Memory B cell (primary cell): ENCODE data around the gene ACTL9.
"Not testable (repeated sequence)": the region's sequence is repeated elsewhere in the genome, so short reads cannot be mapped to it uniquely, and the experiment has no call there.

Experiments
- ATAC-seq: fragments of 150-1000 bp; cut with Tn5 transposase; 2 replicates; pipeline ENCODE4 v1.10.0; 2021; ENCODE audit warnings: low read depth, mild to moderate bottlenecking, moderate library complexity
- DNase-seq, 2 donors: peaks; one replicate each; pipeline ENCODE4 v3.0.0; 2022; ENCODE audit warnings: low spot score in 2 of 2
- H3K27ac Mint-ChIP-seq: one replicate; pipeline ENCODE4 v1.8.0; 2022; ENCODE audit warnings: mild to moderate bottlenecking, moderate library complexity, mixed read lengths
- H3K27me3 Mint-ChIP-seq: one replicate; pipeline ENCODE4 v1.8.0; 2022; ENCODE audit warnings: mixed read lengths
- H3K36me3 Mint-ChIP-seq: one replicate; pipeline ENCODE4 v1.8.0; 2022; ENCODE audit warnings: mild to moderate bottlenecking, mixed read lengths
- H3K4me1 Mint-ChIP-seq: one replicate; pipeline ENCODE4 v1.8.0; 2022; ENCODE audit warnings: mixed read lengths
- H3K4me3 Mint-ChIP-seq: one replicate; pipeline ENCODE4 v1.8.0; 2022; ENCODE audit warnings: mild to moderate bottlenecking, moderate library complexity, mixed read lengths
- H3K9me3 Mint-ChIP-seq: one replicate; pipeline ENCODE4 v1.8.0; 2022; ENCODE audit warnings: mixed read lengths

ACTL9 gene, protein sequence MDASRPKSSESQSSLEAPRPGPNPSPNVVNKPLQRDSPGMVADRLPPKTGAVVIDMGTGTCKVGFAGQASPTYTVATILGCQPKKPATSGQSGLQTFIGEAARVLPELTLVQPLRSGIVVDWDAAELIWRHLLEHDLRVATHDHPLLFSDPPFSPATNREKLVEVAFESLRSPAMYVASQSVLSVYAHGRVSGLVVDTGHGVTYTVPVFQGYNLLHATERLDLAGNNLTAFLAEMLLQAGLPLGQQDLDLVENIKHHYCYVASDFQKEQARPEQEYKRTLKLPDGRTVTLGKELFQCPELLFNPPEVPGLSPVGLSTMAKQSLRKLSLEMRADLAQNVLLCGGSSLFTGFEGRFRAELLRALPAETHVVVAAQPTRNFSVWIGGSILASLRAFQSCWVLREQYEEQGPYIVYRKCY

DNA sequence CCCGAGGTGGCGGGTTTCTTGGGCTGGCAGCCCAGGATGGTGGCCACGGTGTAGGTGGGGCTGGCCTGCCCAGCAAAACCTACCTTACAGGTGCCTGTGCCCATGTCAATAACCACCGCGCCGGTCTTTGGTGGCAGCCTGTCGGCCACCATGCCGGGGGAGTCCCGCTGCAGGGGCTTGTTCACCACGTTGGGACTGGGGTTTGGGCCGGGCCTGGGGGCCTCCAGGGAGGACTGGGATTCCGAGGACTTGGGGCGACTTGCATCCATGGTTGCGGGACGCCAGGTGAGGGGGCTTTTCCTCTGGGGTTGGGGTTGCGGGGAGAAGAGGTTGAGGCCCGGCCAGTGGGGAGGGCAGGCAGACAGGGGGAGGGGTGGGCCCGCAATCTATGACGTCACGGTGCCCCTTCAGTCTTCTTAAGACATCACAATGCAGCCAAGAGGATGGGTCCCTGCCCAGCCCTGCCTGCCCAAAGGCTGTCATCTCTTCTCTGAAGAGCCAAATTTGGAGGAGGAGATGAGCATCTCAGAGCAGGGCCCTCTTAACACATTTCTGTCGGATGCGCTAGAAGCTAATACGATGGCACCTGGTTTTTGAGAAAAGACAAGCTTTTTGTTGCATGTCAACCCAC lies at the start of gene ACTL9:
Gene ACTL9, minus strand, starts transcription at position 363 of the 631 bp plus-strand sequence. Its CDS starts 94 bp downstream, at position 269.
- ATAC-seq = no peak

DNA sequence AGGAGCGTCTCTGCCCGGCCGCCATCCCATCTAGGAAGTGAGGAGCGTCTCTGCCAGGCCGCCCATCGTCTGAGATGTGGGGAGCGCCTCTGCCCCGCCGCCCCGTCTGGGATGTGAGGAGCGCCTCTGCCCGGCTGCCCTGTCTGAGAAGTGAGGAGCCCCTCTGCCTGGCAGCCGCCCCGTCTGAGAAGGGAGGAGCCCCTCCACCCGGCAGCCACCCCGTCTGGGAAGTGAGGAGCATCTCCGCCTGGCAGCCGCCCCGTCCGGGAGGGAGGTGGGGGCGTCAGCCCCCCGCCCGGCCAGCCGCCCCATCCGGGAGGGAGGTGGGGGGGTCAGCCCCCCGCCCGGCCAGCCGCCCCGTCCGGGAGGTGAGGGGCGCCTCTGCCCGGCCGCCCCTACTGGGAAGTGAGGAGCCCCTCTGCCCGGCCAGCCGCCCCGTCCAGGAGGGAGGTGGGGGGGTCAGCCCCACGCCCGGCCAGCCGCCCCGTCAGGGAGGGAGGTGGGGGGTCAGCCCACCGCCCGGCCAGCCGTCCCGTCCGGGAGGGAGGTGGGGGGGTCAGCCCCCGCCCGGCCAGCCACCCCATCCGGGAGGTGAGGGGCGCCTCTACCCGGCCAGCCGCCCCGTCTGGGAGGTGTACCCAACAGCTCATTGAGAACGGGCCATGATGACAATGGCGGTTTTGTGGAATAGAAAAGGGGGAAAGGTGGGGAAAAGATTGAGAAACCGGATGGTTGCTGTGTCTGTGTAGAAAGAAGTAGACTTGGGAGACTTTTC lies 40.9 kb upstream of the ACTL9 start:
- H3K4me3 Mint-ChIP-seq, DNase-seq, H3K9me3 Mint-ChIP-seq, H3K27me3 Mint-ChIP-seq, ATAC-seq, H3K36me3 Mint-ChIP-seq, H3K4me1 Mint-ChIP-seq, H3K27ac Mint-ChIP-seq: not testable (repeated sequence)

More for the DNA sequence above, at the start of gene ACTL9:
- H3K4me3 Mint-ChIP-seq = no peak within 1 kb of the TSS
- H3K27ac Mint-ChIP-seq = no peak within 1 kb of the TSS
- no peaks in the 10 kb centered on the region for H3K9me3 Mint-ChIP-seq
- no peak for DNase-seq
- H3K36me3 Mint-ChIP-seq = peaks cover 2% of the 10 kb centered on the region
- H3K4me1 Mint-ChIP-seq = peaks cover 4% of the 10 kb centered on the region
- H3K27me3 Mint-ChIP-seq = peaks cover 23% of the 10 kb centered on the region

DNA sequence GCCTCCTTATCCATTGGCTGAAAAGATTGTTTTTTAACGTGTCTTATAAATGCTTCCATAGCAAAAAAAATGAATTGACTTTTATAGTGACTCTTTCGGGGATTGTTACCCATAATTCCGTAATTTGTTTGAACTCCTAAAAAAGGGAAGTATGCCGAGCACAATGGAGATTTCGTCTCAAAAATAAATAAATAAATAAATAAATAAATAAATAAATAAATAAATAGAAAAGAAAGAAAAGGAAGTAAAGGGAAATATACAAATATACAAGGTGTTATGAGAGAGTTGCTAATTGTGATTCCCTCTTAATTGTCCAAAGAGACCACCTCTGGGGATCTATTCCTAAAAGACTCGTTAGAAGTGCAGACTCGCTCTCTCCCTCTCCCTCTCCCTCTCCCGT lies 39.8 kb upstream of the ACTL9 start:
- H3K27ac Mint-ChIP-seq = no peak overlapping the region
- no peaks in the 10 kb centered on the region for H3K4me1 Mint-ChIP-seq
- H3K27me3 Mint-ChIP-seq = peaks cover 2% of the 10 kb centered on the region
- DNase-seq = no peak
- H3K9me3 Mint-ChIP-seq = peaks cover 1% of the 10 kb centered on the region
- no peak for ATAC-seq
- H3K4me3 Mint-ChIP-seq = no peak overlapping the region
- H3K36me3 Mint-ChIP-seq = peaks cover under 1% of the 10 kb centered on the region

DNA sequence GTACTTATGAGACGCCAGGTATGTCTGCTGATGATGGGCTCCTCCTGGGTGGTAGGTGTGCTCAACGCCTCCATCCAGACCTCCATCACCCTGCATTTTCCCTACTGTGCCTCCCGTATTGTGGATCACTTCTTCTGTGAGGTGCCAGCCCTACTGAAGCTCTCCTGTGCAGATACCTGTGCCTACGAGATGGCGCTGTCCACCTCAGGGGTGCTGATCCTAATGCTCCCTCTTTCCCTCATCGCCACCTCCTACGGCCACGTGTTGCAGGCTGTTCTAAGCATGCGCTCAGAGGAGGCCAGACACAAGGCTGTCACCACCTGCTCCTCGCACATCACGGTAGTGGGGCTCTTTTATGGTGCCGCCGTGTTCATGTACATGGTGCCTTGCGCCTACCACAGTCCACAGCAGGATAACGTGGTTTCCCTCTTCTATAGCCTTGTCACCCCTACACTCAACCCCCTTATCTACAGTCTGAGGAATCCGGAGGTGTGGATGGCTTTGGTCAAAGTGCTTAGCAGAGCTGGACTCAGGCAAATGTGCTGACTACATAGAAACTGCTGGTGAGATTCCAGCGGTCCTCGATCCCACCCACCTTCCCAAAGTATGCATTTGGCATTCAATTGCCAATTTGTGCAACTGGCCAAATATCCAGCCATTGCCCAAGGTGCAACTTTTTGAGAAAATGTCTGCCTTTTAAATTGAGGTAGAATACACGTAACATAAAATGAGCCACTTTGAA lies 33.0 kb upstream of the ACTL9 start:
- Mint-ChIP-seq H3K4me1 (no peaks in the 10 kb centered on the region), H3K4me3 (no peak overlapping the region), H3K36me3 (peaks cover 1% of the 10 kb centered on the region), H3K27ac (no peak overlapping the region), H3K27me3 (peaks cover 8% of the 10 kb centered on the region), H3K9me3 (peaks cover 3% of the 10 kb centered on the region)
- no peak for ATAC-seq
- DNase-seq = no peak

DNA sequence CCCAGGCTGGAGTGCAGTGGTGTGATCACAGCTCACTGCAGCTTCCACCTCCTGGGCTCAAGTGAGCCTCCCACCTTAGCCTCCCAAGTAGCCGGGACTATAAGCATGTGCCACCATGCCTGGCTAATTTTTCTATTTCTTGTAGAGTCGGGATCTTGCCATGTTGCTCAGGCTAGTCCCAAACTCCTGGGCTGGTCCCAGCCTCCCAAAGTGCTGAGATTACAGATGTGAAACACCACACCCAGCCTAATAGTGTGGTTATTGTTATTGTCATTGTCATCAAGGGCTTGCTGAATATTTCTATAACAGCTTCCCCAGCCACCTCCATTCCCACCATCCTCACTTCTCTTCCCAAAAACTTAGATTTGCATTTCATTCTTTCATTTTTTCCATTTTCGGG lies 25.7 kb upstream of the ACTL9 start:
- Mint-ChIP-seq H3K27ac (no peak overlapping the region), H3K4me1 (no peaks in the 10 kb centered on the region), H3K9me3 (peaks cover 6% of the 10 kb centered on the region), H3K36me3 (no peaks in the 10 kb centered on the region), H3K4me3 (no peak overlapping the region), H3K27me3 (peaks cover 7% of the 10 kb centered on the region)
- no peak for DNase-seq
- no peak for ATAC-seq

DNA sequence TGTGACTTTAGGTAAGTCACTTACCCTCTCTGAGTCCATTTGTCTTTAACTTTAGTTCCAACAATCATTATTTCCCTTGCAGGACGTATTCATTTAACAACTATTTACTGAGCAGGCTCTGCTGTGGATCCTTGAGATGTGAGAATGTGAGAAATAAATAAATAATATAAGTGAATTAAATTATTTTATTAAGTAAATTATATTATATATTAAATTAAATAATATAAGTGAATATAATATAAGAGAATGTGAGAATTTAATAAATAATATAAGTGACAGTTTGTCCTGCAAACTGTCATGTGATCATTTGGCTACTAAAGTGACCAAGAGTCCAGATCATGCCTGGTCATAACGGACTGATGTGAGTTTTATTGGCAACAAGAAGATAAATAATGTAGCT lies 23.4 kb upstream of the ACTL9 start:
- Mint-ChIP-seq H3K9me3 (peaks cover 9% of the 10 kb centered on the region), H3K4me1 (no peaks in the 10 kb centered on the region), H3K36me3 (peaks cover 2% of the 10 kb centered on the region), H3K4me3 (no peak overlapping the region), H3K27me3 (peaks cover 7% of the 10 kb centered on the region), H3K27ac (no peak overlapping the region)
- ATAC-seq (no peak), DNase-seq (no peak)

DNA sequence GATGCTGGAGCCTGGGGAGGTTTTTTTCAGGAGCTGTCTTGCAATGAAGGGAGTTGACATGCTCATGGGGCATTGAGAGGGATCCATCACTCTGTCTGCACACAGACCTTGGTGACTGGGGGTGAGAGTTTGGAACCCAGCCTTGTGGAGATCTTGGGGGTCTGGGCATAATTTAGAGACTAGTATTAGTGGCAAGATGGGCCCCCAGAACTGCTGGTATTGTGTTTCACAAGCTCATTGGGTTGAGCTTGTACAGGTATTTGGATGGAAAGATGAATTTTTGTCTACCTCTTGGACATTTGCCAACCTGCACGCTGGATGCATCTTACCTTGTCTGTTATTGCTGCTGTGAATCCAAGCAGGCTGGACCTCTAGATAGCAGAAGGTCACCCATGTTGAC lies 22.7 kb upstream of the ACTL9 start, which contains the start of gene OR2Z1:
Gene OR2Z1, plus strand, starts transcription at position 301 of the 400 bp plus-strand sequence. CDS start 9,395 bp downstream, outside the sequence.
- H3K9me3 Mint-ChIP-seq = peaks cover 9% of the 10 kb centered on the region
- DNase-seq (no peak), ATAC-seq (no peak)
- peaks cover 2% of the 10 kb centered on the region for H3K36me3 Mint-ChIP-seq
- H3K27me3 Mint-ChIP-seq = peaks cover 7% of the 10 kb centered on the region
- no peak within 1 kb of the TSS for H3K4me3 Mint-ChIP-seq
- no peaks in the 10 kb centered on the region for H3K4me1 Mint-ChIP-seq
- H3K27ac Mint-ChIP-seq = no peak within 1 kb of the TSS

DNA sequence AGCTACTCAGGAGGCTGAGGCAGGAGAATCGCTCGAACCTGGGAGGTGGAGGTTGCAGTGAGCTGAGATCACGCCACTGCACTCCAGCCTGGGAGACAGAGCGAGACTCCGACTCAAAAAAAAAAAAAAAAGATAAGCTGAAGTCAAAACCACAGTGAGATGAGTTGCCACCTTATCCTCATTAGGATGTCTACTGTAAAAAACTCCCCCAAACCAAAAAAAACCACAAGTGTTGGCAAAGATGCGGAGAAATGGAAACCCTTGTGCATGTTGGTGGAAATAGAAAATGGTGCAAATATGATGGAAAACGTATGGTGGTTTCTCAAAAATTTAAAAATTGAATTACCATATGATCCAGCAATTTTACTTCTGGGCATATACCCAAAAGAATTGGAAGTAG lies 11.7 kb upstream of the ACTL9 start:
- H3K4me3 Mint-ChIP-seq, ATAC-seq, H3K36me3 Mint-ChIP-seq: not testable (repeated sequence)

DNA sequence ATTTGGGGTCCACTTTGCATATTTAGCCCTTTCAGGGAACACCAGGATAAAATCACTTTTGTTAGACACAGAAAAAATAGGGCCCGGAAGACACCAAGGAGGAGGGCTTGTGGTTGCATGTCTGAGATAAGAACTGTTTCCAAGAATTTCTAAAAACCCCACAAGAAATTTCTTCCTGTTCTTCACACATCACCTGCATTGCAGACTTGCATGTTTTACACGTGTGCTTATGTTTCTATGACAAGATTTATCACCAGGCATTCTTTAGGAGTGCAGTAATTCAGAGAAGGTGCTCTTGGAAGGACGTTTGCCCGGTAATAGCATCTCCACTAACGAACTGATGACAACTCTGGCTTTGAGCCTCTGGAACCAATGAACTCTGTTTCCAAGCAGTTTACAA lies 7.1 kb upstream of the ACTL9 start:
- no peaks in the 10 kb centered on the region for H3K9me3 Mint-ChIP-seq
- DNase-seq (no peak), ATAC-seq (no peak)
- peaks cover 4% of the 10 kb centered on the region for H3K4me1 Mint-ChIP-seq
- H3K27me3 Mint-ChIP-seq = peaks cover 7% of the 10 kb centered on the region
- H3K4me3 Mint-ChIP-seq = no peak overlapping the region
- H3K27ac Mint-ChIP-seq = no peak overlapping the region
- H3K36me3 Mint-ChIP-seq = no peaks in the 10 kb centered on the region

More for the DNA sequence above, 11.7 kb upstream of the ACTL9 start:
- DNase-seq, H3K4me1 Mint-ChIP-seq, H3K27ac Mint-ChIP-seq, H3K27me3 Mint-ChIP-seq: not testable (repeated sequence)
- peaks cover 16% of the 10 kb centered on the region for H3K9me3 Mint-ChIP-seq

DNA sequence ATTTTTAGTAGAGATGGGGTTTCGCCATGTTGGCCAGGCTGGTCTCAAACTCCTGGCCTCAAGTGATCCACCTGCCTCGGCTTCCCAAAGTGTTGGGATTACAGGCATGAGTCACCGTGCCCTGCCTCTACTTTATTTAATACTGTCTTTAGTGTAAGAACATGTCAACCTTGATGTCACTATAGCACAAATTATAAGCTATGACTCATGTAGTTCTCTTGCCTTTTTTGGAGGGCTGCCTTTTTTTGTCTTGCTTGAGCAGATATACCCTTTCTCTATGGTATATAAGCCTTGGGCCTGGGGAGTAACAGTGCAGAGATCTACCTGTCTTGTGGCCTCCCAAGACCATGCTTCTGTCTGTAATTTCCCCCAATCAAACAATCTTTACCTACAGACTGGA lies 6.7 kb upstream of the ACTL9 start:
- not testable (repeated sequence) for DNase-seq, H3K36me3 Mint-ChIP-seq, H3K9me3 Mint-ChIP-seq, ATAC-seq, H3K4me1 Mint-ChIP-seq, H3K27ac Mint-ChIP-seq, H3K27me3 Mint-ChIP-seq, H3K4me3 Mint-ChIP-seq

DNA sequence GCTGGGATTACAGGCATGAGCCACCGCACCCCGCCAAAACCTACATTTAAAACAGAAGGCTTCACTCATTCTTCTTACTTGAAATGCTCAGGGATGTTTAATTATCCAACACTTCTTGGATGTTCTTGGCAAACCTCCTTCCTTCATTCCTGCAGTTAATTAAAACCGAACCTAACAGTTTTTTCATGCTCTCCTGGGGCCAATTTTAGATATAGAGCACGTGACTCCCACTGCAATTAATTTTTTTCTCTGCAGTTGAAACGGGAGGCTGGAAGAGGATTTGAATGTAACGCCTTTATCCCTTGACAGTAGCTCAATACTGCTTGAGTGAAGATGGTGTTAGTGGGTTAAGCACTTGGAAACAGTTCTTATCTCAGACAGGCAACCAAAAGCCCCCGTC lies 4.6 kb upstream of the ACTL9 start:
- Mint-ChIP-seq H3K9me3 (no peaks in the 10 kb centered on the region), H3K36me3 (no peaks in the 10 kb centered on the region), H3K27me3 (peaks cover 10% of the 10 kb centered on the region), H3K4me3 (no peak overlapping the region), H3K4me1 (peaks cover 4% of the 10 kb centered on the region), H3K27ac (no peak overlapping the region)
- DNase-seq (no peak), ATAC-seq (no peak)

DNA sequence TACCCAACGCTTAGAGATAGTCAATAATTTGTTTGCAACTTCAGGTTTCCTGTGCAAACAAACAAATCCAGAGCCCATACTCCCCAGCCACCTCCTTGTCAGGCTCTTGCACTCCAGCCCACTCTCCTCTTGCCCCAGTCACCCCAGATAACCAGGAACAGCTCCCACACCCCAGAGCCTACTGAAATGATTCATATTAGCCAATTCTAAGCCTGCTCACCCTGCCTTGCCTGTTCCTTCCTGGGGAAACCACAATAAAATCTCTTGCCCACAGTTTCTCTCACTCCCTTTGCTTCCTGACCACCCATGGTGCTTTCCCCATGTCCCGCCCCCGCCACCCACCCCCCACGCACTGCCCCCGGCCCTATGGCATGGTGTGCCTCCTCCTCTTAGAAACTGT lies 3.8 kb upstream of the ACTL9 start:
- peaks cover 10% of the 10 kb centered on the region for H3K27me3 Mint-ChIP-seq
- no peaks in the 10 kb centered on the region for H3K9me3 Mint-ChIP-seq
- H3K4me3 Mint-ChIP-seq = no peak overlapping the region
- peaks cover 4% of the 10 kb centered on the region for H3K4me1 Mint-ChIP-seq
- no peak for ATAC-seq
- no peaks in the 10 kb centered on the region for H3K36me3 Mint-ChIP-seq
- H3K27ac Mint-ChIP-seq = no peak overlapping the region
- no peak for DNase-seq

DNA sequence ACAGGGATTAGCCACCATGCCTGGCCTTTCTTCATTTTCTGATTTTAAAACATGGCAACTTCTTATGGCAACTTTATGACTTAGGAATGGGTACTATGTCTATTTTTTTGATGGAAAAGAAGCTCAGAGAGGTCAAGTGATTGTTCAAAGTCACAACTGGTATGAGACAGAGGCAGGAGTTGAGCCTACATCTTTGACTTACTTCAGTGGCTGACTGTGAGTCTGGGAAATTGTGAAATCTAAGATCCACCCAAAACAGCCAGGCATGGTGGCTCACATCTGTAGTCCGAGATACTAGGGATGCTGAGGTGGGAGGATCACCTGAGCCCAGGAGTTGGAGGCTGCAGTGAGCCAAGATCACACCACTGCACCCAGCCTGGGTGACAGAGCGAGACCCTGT lies 2.4 kb upstream of the ACTL9 start:
- Mint-ChIP-seq H3K4me1 (peaks cover 4% of the 10 kb centered on the region), H3K27ac (no peak overlapping the region), H3K9me3 (no peaks in the 10 kb centered on the region), H3K27me3 (peaks cover 17% of the 10 kb centered on the region), H3K36me3 (no peaks in the 10 kb centered on the region), H3K4me3 (no peak overlapping the region)
- no peak for ATAC-seq
- DNase-seq = no peak
